GM21529 (cell line): ENCODE measurements around the gene ERLEC1.
"Not testable (repeated sequence)": the region's sequence is repeated elsewhere in the genome, so short reads cannot be mapped to it uniquely, and the experiment has no call there.

Source experiments
- ATAC-seq: cut with Tn5 transposase; IDR thresholded peaks from one replicate; pipeline ENCODE4 v1.9.1; 2021; ENCODE audit not compliant: unreplicated experiment

ERLEC1 gene

GRCh38 chr2:53786705-53787613, at the start of gene ERLEC1, which contains the start of gene ASB3:
ERLEC1 (plus strand) TSS chr2:53787044; CDS start chr2:53787211, 167 bp downstream.
ASB3 (minus strand) TSS chr2:53786953; CDS start chr2:53765572, 21,381 bp downstream.
- ATAC-seq = peak; percentile 95

- no peak for ATAC-seq
Observed at GRCh38 chr2:53737091-53737490, 49.8 kb upstream of the ERLEC1 start.

DNA sequence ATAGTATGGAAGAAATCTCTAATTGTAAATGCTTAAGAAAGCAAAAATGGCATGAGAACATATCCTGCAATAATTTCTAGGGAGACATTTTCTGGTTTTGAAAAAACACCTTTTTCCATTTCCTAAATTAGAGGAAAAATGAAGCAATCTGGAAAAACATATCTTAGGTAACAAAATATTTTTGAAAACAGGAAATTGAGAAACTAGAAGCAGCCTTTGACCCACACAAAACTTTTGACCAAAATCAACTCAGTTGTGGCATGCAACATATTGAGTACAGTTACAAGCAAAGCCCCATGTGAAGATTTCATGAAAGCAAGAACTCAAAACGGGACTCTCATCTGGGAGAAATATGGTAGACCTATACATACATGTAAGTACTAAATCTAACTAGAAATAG, 47.8 kb upstream of the ERLEC1 start:
- ATAC-seq = no peak

- ATAC-seq = no peak
Observed at GRCh38 chr2:53740170-53740569, 46.7 kb upstream of the ERLEC1 start.

DNA sequence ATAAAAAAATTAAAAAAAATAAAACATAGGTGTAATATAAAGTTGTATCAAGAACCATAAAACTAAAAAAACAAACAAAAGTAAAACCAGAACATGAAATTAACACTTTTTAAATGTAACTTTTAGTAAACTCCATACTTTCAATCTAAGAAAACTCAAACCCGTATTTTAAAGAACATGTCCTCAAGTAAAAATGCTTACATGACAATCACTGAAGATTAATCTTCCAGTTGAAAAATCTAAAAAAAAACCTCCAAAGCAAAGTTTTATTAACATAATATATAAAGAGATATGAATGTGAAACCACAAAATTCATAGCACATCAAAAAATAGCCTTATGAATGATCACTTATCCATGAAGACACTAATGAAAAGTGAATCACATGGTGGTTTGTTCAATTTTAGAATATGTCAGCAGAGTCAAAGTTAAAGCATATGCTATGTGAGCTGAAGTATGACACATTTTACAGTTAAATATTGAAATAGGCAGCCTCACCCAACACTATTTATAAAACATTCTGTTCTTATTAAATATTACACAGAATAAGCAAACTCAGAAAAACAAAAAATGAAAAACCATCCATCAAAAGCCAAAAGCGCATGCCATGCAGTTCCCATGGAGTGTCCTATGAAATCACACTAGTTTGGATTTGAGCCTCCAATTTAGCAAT, 42.3 kb upstream of the ERLEC1 start:
- ATAC-seq = no peak

DNA sequence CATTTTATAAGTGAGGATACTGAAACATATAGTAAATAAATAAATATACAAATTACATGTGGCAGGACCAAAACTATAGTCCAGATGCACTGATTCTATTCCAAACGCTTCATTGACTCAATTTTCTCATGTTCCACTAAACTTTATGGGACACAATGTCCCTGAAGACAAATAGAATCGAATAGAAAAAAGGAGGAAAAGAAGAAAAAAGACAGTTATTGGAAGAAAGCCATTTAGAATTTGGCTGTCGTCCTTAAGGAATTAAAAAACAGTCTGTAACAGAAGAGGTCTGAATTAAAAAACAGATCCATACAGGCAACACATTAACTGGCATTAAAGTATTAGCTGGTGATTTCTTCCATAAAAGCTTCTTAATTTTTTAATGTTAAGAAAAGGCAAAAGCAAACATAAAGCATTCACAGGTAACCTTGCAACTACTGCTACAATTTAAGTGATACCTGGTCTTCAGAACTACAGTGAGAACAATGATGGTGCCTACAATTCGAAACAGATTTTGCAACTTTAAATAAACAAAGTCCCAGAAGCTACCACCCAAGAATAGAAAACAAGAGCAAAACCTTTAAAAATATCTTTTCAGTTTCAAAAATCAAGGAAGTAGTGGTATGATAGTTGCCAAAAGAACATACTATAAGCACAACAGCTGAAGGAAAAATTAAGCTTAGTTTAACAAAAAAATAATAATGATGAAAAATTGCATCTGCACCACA, 36.6 kb upstream of the ERLEC1 start:
- no peak for ATAC-seq

- ATAC-seq = peak; percentile 95
Observed at GRCh38 chr2:53751728-53752127, 35.1 kb upstream of the ERLEC1 start.

GRCh38 chr2:53752385-53752784, 34.5 kb upstream of the ERLEC1 start:
- ATAC-seq = no peak

DNA sequence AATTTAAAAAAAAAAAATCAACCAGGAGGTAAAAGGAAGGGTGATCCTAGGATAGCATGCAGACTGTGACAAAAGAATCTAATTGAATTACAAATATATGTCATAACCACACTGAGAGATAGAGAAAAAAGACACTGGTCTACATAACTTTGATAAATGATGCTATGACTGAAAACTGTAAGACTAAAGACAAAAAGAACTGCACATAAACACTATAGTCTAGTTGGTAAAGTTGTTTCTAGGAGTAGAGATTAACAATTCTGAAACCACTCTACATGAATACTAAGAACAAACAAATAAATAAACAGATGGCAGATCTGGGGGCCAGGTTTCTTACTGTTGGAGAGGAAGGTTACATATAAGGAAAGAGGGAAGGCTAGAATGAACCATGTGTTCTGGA, 33.8 kb upstream of the ERLEC1 start:
- ATAC-seq = no peak

- ATAC-seq = no peak
Observed at GRCh38 chr2:53755121-53755520, 31.7 kb upstream of the ERLEC1 start.

- ATAC-seq = no peak
Observed at GRCh38 chr2:53756644-53757043, 30.2 kb upstream of the ERLEC1 start.

DNA sequence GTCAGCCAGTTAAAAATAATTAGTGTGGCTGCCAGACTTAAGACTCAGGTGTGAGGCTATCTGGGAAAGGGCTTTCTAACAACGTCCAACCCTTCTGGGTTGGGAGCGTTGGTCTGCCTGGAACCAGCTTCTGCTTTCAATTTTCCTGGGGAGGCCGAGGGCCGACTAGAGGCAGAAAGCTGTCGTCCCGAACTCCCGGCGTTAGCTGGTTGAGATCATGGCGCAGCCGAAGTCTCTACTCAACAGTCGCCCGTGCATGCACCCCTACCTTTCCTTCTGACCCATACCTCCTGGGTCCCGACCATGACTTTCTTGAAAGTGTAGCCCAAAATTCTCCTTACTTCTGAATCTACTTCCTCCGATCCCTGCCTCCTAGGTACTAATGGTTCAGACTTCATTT, 29.6 kb upstream of the ERLEC1 start:
- not testable (repeated sequence) for ATAC-seq

DNA sequence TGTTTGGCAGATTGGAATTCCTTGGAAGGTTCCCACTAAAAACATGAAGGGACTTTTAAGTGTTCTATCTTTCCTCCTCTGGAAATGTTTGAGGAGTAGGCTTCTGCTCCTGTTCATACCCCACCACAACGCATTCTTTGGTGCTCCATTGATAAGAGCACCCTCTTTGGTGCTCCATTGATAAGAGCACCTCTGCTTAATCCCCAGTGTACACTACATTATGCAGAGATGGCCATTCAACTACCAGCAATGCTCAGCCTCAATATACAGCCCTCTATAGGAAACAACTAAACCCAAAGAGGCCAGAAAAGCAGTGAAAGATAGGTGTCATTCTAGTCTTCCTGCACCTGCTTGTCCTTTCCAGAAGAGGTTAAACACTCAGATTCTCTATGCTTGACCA, 21.1 kb upstream of the ERLEC1 start:
- ATAC-seq = no peak

DNA sequence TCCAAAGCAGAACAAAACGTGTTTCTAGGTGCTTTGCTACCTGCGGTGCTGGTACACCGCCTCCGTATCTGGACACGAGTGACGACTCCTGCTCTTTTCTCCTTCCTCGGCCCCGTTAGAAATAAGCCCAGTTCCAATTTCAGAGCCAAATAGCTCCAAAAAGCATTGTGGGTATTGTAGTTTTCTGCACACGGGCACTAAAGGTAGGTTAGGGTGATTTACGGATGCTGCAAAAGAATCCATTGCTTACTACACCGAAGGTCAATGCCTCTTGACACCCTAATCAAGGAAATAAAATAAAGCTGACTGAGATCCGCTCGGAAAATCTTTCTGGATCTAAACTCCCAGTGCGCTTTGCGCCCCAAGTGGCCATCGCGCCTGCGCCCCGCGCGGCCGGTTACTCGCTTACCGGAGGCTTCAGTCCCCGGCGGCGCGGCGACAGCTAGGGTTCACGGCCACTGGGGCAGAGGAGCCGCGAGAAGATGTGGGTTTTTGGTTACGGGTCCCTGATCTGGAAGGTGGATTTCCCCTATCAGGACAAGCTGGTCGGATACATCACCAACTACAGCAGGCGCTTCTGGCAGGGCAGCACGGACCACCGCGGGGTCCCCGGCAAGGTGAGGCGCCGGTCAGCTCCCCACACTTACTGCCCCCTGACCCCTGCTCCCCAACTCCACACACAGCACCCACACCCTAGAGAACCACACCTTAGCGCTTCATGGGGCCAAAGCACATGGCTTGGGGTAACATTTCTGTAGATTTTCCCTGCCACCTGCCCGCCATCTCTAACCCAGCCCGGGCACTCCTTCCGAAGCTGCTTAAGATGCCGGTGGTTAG, 19.2 kb upstream of the ERLEC1 start, which contains the start of gene CHAC2:
CHAC2 (plus strand) TSS at position 400 of the 837 bp plus-strand sequence; CDS start at position 483, 83 bp downstream.
- peak; percentile 93 for ATAC-seq

DNA sequence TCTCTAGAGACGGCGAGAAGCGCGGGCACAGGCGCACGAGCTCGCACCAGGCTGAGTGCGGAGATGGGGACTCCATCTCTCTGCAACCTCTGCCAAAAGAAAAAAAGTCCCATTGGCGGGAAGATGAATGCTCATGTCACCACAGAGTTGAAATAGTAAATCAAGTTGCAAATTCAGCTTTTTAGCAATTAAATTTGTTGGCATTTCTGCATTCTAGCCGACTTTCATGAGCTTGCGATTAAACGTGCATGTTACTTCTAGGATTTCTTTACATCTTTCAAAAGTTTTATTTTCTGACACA, 18.7 kb upstream of the ERLEC1 start:
- ATAC-seq = peak; percentile 50

GRCh38 chr2:53769318-53769945, 17.4 kb upstream of the ERLEC1 start:
- no peak for ATAC-seq

GRCh38 chr2:53770264-53770663, 16.6 kb upstream of the ERLEC1 start:
- no peak for ATAC-seq

- no peak for ATAC-seq
Observed at GRCh38 chr2:53777134-53777533, 9.7 kb upstream of the ERLEC1 start.

- no peak for ATAC-seq
Observed at GRCh38 chr2:53778536-53779162, 8.2 kb upstream of the ERLEC1 start.

DNA sequence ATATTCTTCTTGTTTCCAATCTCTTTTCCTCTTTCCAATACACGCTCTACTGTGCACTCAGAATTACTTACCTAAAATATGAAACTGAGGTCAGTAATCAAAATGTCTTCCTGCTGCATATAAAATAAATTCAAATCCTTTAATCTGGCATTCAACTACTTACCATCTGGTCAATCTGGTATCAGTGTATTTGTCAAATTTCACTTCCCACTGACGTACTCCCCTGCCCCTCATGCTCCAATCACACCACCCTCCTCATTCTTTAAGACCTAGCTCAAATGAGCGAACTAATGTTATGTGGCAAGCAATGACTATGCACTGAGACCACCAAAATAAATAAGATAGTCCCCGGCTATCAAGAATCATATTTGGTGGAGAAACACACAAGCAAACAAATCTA, 6.8 kb upstream of the ERLEC1 start:
- no peak for ATAC-seq
